WTC11 (cell line): ENCODE results near the gene CCDC24. TPM values are rescaled to one million over a fixed set of nuclear protein-coding genes. Genes with fewer than 3 reads are reported as not detected.
A peak's percentile ranks its signal among the peaks of the same experiment; 100 is the strongest.

ENCODE experiments used
- ATAC-seq: fragments of 200-7000 bp; cut with Tn5 transposase; 2 replicates; pipeline ENCODE4 v1.10.0; 2021; ENCODE audit warnings: mild to moderate bottlenecking, moderate library complexity
- CTCF ChIA-PET: fragments of 300-600 bp; sonication (Branson Sonifier 250); formaldehyde crosslinking; loops from one replicate; lab custom pipeline; 2021; ENCODE audit warnings: antibody characterized with exemption; lab: Charles Lee
- POLR2A ChIA-PET: fragments of 350-600 bp; sonication (Branson Sonifier 250); formaldehyde crosslinking; loops from one replicate; lab custom pipeline; 2021; ENCODE audit warnings: antibody characterized with exemption; lab: Charles Lee
- DNase-seq: peaks from one replicate; pipeline ENCODE4 v3.0.0; 2021; ENCODE audit warnings: low spot score
- H3K27ac Mint-ChIP-seq: 2 replicates; pipeline ENCODE4 v1.8.0; 2021; ENCODE audit warnings: mixed read lengths
- H3K27me3 Mint-ChIP-seq: 2 replicates; pipeline ENCODE4 v1.8.0; 2021; ENCODE audit warnings: low read depth, mild to moderate bottlenecking, moderate library complexity, mixed read lengths
- H3K36me3 Mint-ChIP-seq: 2 replicates; pipeline ENCODE4 v1.8.0; 2021; ENCODE audit warnings: mixed read lengths
- H3K4me1 Mint-ChIP-seq: 2 replicates; pipeline ENCODE4 v1.8.0; 2022; ENCODE audit warnings: mixed read lengths
- H3K4me3 Mint-ChIP-seq: 2 replicates; pipeline ENCODE4 v1.8.0; 2021; ENCODE audit warnings: mild to moderate bottlenecking, moderate library complexity, mixed read lengths
- H3K9me3 Mint-ChIP-seq: 2 replicates; pipeline ENCODE4 v1.8.0; 2021; ENCODE audit warnings: mixed read lengths
- AFF4 ChIP-seq: sonication (generic); formaldehyde crosslinking; IDR thresholded peaks from 2 replicates; pipeline ENCODE4 v1.8.1; 2023; ENCODE audit warnings: mild to moderate bottlenecking, missing genetic modification reagents, borderline replicate concordance
- ATF2 ChIP-seq: sonication (generic); formaldehyde crosslinking; IDR thresholded peaks from 2 replicates; pipeline ENCODE4 v1.8.1; 2022; ENCODE audit warnings: low read depth, missing genetic modification reagents, borderline replicate concordance
- ATF3 ChIP-seq: sonication (generic); formaldehyde crosslinking; conservative IDR thresholded peaks from 2 replicates; pipeline ENCODE4 v1.8.1; 2022; ENCODE audit warnings: mild to moderate bottlenecking, missing genetic modification reagents
- CBFB ChIP-seq: sonication (generic); formaldehyde crosslinking; IDR thresholded peaks from 2 replicates; pipeline ENCODE4 v1.8.1; 2022; ENCODE audit warnings: mild to moderate bottlenecking, low read depth, missing genetic modification reagents
- FOXK1 ChIP-seq: sonication (generic); formaldehyde crosslinking; IDR thresholded peaks from 2 replicates; pipeline ENCODE4 v1.8.0; 2022; ENCODE audit warnings: mild to moderate bottlenecking, moderate library complexity, missing genetic modification reagents
- GRHL2 ChIP-seq: fragments of 250-450 bp; sonication (Bioruptor Pico); IDR thresholded peaks from 2 replicates; pipeline ENCODE4 v1.8.0; 2022; ENCODE audit warnings: mild to moderate bottlenecking, moderate library complexity; ENCODE audit not compliant: insufficient replicate concordance, severe bottlenecking
- MAX ChIP-seq: sonication (generic); formaldehyde crosslinking; IDR thresholded peaks from 2 replicates; pipeline ENCODE4 v1.8.0; 2022; ENCODE audit warnings: mild to moderate bottlenecking, missing genetic modification reagents
- NR3C1 ChIP-seq: sonication (generic); formaldehyde crosslinking; conservative IDR thresholded peaks from 2 replicates; pipeline ENCODE4 v1.8.1; 2023; ENCODE audit warnings: low read depth, mild to moderate bottlenecking, missing genetic modification reagents
- TCF7 ChIP-seq: sonication (generic); formaldehyde crosslinking; IDR thresholded peaks from 2 replicates; pipeline ENCODE4 v1.8.0; 2022; ENCODE audit warnings: mild to moderate bottlenecking, low read depth, missing genetic modification reagents, moderate library complexity
- ZNF138 ChIP-seq: sonication (generic); formaldehyde crosslinking; conservative IDR thresholded peaks from 2 replicates; pipeline ENCODE4 v1.8.1; 2022; ENCODE audit warnings: mild to moderate bottlenecking, moderate library complexity, missing genetic modification reagents
- ZNF317 ChIP-seq: sonication (generic); formaldehyde crosslinking; IDR thresholded peaks from 2 replicates; pipeline ENCODE4 v1.8.1; 2023; ENCODE audit warnings: low read depth, mild to moderate bottlenecking, moderate library complexity, missing genetic modification reagents, borderline replicate concordance
- ZNF423 ChIP-seq: fragments of 250-450 bp; sonication (Bioruptor Pico); IDR thresholded peaks from 2 replicates; pipeline ENCODE4 v2.1.2; 2022; ENCODE audit warnings: mild to moderate bottlenecking, moderate library complexity
- ZNF512 ChIP-seq: sonication (generic); formaldehyde crosslinking; IDR thresholded peaks from 2 replicates; pipeline ENCODE4 v1.8.1; 2022; ENCODE audit warnings: missing genetic modification reagents, borderline replicate concordance
- ZNF532 ChIP-seq: fragments of 250-450 bp; sonication (Bioruptor Pico); IDR thresholded peaks from 2 replicates; pipeline ENCODE4 v1.9.0; 2021; ENCODE audit warnings: mild to moderate bottlenecking, borderline replicate concordance
- total RNA-seq: library from RNA; stranded (reverse); gene quantifications from 3 replicates; pipeline ENCODE4 v1.2.3, GENCODE V29; 2021

The CCDC24 gene
- total RNA-seq, 1 experiment from 2014 or later: 12.1 TPM

GRCh38 chr1:44040846-44041245 lies 49.4 kb downstream of the CCDC24 start (continued):
- TF ChIP-seq ZNF512: no peak
- TF ChIP-seq MAX (CRISPR knock-in tag): no peak
- TF ChIP-seq ZNF138 (CRISPR knock-in tag): no peak
- TF ChIP-seq NR3C1 (CRISPR knock-in tag): no peak

GRCh38 chr1:44043176-44044070 lies 52.0 kb downstream of the CCDC24 start:
- peaks cover 17% of the 10 kb centered on the region for H3K27me3 Mint-ChIP-seq
- no peaks in the 10 kb centered on the region for H3K9me3 Mint-ChIP-seq
- H3K4me1 Mint-ChIP-seq: no peaks in the 10 kb centered on the region
- H3K27ac Mint-ChIP-seq: no peak overlapping the region
- TF ChIP-seq FOXK1 (CRISPR knock-in tag) (no peak), GRHL2 (CRISPR knock-in tag) (no peak), ZNF532 (CRISPR knock-in tag) (no peak), ZNF317 (CRISPR knock-in tag) (no peak), ATF3 (no peak), CBFB (CRISPR knock-in tag) (no peak), ATF2 (CRISPR knock-in tag) (no peak), ZNF423 (CRISPR knock-in tag) (no peak), AFF4 (no peak), TCF7 (CRISPR knock-in tag) (no peak)
- H3K36me3 Mint-ChIP-seq: no peaks in the 10 kb centered on the region
- ChIA-PET CTCF (interaction anchor here (0.5 to 2.8 kb wide), 6 partner anchors 38 to 280 kb away, joined by 3 to 12 read pairs (median 4); partner anchors contain the start of gene CCDC24), POLR2A (interaction anchor here (1.5 kb wide), 1 partner anchor 23 kb away, joined by 5 read pairs; no protein-coding TSS in a partner anchor)
- DNase-seq: peak; percentile 12
- H3K4me3 Mint-ChIP-seq: no peak overlapping the region
- ATAC-seq: no peak
